WTC11 (cell line): ENCODE data around the gene RAB18. TPM values are rescaled to one million over a fixed set of nuclear protein-coding genes. Genes with fewer than 3 reads are reported as not detected.

Experiments used
- ATAC-seq: fragments of 200-7000 bp; cut with Tn5 transposase; 2 replicates; pipeline ENCODE4 v1.10.0; 2021; ENCODE audit warnings: mild to moderate bottlenecking, moderate library complexity
- Bru-seq: library from RNA; stranded (reverse); fragments of 400-500 nt; gene quantifications from one replicate; lab custom pipeline; 2021; lab: Mats Ljungman, UMichigan
- CTCF ChIA-PET: fragments of 300-600 bp; sonication (Branson Sonifier 250); formaldehyde crosslinking; loops from one replicate; lab custom pipeline; 2021; ENCODE audit warnings: antibody characterized with exemption; lab: Charles Lee
- POLR2A ChIA-PET: fragments of 350-600 bp; sonication (Branson Sonifier 250); formaldehyde crosslinking; loops from one replicate; lab custom pipeline; 2021; ENCODE audit warnings: antibody characterized with exemption; lab: Charles Lee
- DNase-seq: peaks from one replicate; pipeline ENCODE4 v3.0.0; 2021; ENCODE audit warnings: low spot score
- H3K27ac Mint-ChIP-seq: 2 replicates; pipeline ENCODE4 v1.8.0; 2021; ENCODE audit warnings: mixed read lengths
- H3K27me3 Mint-ChIP-seq: 2 replicates; pipeline ENCODE4 v1.8.0; 2021; ENCODE audit warnings: low read depth, mild to moderate bottlenecking, moderate library complexity, mixed read lengths
- H3K36me3 Mint-ChIP-seq: 2 replicates; pipeline ENCODE4 v1.8.0; 2021; ENCODE audit warnings: mixed read lengths
- H3K4me1 Mint-ChIP-seq: 2 replicates; pipeline ENCODE4 v1.8.0; 2022; ENCODE audit warnings: mixed read lengths
- H3K4me3 Mint-ChIP-seq: 2 replicates; pipeline ENCODE4 v1.8.0; 2021; ENCODE audit warnings: mild to moderate bottlenecking, moderate library complexity, mixed read lengths
- H3K9me3 Mint-ChIP-seq: 2 replicates; pipeline ENCODE4 v1.8.0; 2021; ENCODE audit warnings: mixed read lengths
- AFF4 ChIP-seq: sonication (generic); formaldehyde crosslinking; IDR thresholded peaks from 2 replicates; pipeline ENCODE4 v1.8.1; 2023; ENCODE audit warnings: mild to moderate bottlenecking, missing genetic modification reagents, borderline replicate concordance
- ATF2 ChIP-seq: sonication (generic); formaldehyde crosslinking; IDR thresholded peaks from 2 replicates; pipeline ENCODE4 v1.8.1; 2022; ENCODE audit warnings: low read depth, missing genetic modification reagents, borderline replicate concordance
- ELF4 ChIP-seq: sonication (generic); formaldehyde crosslinking; IDR thresholded peaks from 2 replicates; pipeline ENCODE4 v1.8.1; 2022; ENCODE audit warnings: low read depth, mild to moderate bottlenecking, moderate library complexity, missing genetic modification reagents
- FOXK1 ChIP-seq: sonication (generic); formaldehyde crosslinking; IDR thresholded peaks from 2 replicates; pipeline ENCODE4 v1.8.0; 2022; ENCODE audit warnings: mild to moderate bottlenecking, moderate library complexity, missing genetic modification reagents
- GABPB1 ChIP-seq: sonication (generic); formaldehyde crosslinking; IDR thresholded peaks from 2 replicates; pipeline ENCODE4 v1.8.1; 2023; ENCODE audit warnings: mild to moderate bottlenecking, missing genetic modification reagents
- MXD4 ChIP-seq: fragments of 250-450 bp; sonication (Bioruptor Pico); IDR thresholded peaks from 2 replicates; pipeline ENCODE4 v1.8.0; 2021; ENCODE audit warnings: mild to moderate bottlenecking, moderate library complexity, borderline replicate concordance
- MYBL2 ChIP-seq: sonication (generic); formaldehyde crosslinking; IDR thresholded peaks from 2 replicates; pipeline ENCODE4 v1.8.1; 2023; ENCODE audit warnings: mild to moderate bottlenecking, moderate library complexity, missing genetic modification reagents
- NFATC4 ChIP-seq: fragments of 250-450 bp; sonication (Bioruptor Pico); IDR thresholded peaks from 2 replicates; pipeline ENCODE4 v1.9.0; 2021; ENCODE audit warnings: mild to moderate bottlenecking
- RELA ChIP-seq: sonication (generic); formaldehyde crosslinking; IDR thresholded peaks from 2 replicates; pipeline ENCODE4 v1.8.1; 2022; ENCODE audit warnings: missing genetic modification reagents, mild to moderate bottlenecking, borderline replicate concordance
- TCF7 ChIP-seq: sonication (generic); formaldehyde crosslinking; IDR thresholded peaks from 2 replicates; pipeline ENCODE4 v1.8.0; 2022; ENCODE audit warnings: mild to moderate bottlenecking, low read depth, missing genetic modification reagents, moderate library complexity
- TEAD4 ChIP-seq: sonication (generic); formaldehyde crosslinking; IDR thresholded peaks from 2 replicates; pipeline ENCODE4 v1.8.0; 2022; ENCODE audit warnings: mild to moderate bottlenecking, missing genetic modification reagents
- USF1 ChIP-seq: sonication (generic); formaldehyde crosslinking; IDR thresholded peaks from 2 replicates; pipeline ENCODE4 v1.8.0; 2022; ENCODE audit warnings: mild to moderate bottlenecking, missing genetic modification reagents
- ZNF416 ChIP-seq: fragments of 250-450 bp; sonication (Bioruptor Pico); IDR thresholded peaks from 2 replicates; pipeline ENCODE4 v1.9.0; 2021; ENCODE audit warnings: mild to moderate bottlenecking, inconsistent platforms
- ZNF512 ChIP-seq: sonication (generic); formaldehyde crosslinking; IDR thresholded peaks from 2 replicates; pipeline ENCODE4 v1.8.1; 2022; ENCODE audit warnings: missing genetic modification reagents, borderline replicate concordance
- long read RNA-seq, 3 experiments: library from RNA in 1 of 3; library from capped mRNA in 1 of 3; library from polyadenylated mRNA in 1 of 3; unstranded in 2 of 3; stranded (forward) in 1 of 3; transcript quantifications; one replicate each; pipeline ENCODE4 v2.0.0, GENCODE V29; 2021
- total RNA-seq: library from RNA; stranded (reverse); gene quantifications from 3 replicates; pipeline ENCODE4 v1.2.3, GENCODE V29; 2021
- TF ChIP-seq, protein P1 (sequence below): sonication (generic); formaldehyde crosslinking; IDR thresholded peaks from 2 replicates; pipeline ENCODE4 v1.8.0; 2023; ENCODE audit warnings: missing genetic modification reagents, mild to moderate bottlenecking, borderline replicate concordance
- TF ChIP-seq, protein P2 (sequence below): sonication (generic); formaldehyde crosslinking; conservative IDR thresholded peaks from 2 replicates; pipeline ENCODE4 v1.8.1; 2023; ENCODE audit warnings: mild to moderate bottlenecking, low read depth, missing genetic modification reagents, moderate library complexity

Gene RAB18
- total RNA-seq = 61.1 to 71.4 TPM (median 65.7 TPM) in 3 replicates
- percentile 89 among the genes with signal in this experiment for Bru-seq, nascent RNA
- long read RNA-seq, experiment 1, full-length matches to known transcripts = 225 of 242 reads
- long read RNA-seq, experiment 1, partial matches to known transcripts = 6 of 242 reads
- long read RNA-seq, experiment 1, other reads (novel, unspliced or antisense) = 11 of 242 reads
- long read RNA-seq, experiment 2, full-length matches to known transcripts = 57 of 84 reads
- long read RNA-seq, experiment 2, partial matches to known transcripts = 23 of 84 reads
- long read RNA-seq, experiment 2, other reads (novel, unspliced or antisense) = 4 of 84 reads
- long read RNA-seq, experiment 3, full-length matches to known transcripts = 323 of 340 reads
- long read RNA-seq, experiment 3, partial matches to known transcripts = 5 of 340 reads
- long read RNA-seq, experiment 3, other reads (novel, unspliced or antisense) = 12 of 340 reads

DNA sequence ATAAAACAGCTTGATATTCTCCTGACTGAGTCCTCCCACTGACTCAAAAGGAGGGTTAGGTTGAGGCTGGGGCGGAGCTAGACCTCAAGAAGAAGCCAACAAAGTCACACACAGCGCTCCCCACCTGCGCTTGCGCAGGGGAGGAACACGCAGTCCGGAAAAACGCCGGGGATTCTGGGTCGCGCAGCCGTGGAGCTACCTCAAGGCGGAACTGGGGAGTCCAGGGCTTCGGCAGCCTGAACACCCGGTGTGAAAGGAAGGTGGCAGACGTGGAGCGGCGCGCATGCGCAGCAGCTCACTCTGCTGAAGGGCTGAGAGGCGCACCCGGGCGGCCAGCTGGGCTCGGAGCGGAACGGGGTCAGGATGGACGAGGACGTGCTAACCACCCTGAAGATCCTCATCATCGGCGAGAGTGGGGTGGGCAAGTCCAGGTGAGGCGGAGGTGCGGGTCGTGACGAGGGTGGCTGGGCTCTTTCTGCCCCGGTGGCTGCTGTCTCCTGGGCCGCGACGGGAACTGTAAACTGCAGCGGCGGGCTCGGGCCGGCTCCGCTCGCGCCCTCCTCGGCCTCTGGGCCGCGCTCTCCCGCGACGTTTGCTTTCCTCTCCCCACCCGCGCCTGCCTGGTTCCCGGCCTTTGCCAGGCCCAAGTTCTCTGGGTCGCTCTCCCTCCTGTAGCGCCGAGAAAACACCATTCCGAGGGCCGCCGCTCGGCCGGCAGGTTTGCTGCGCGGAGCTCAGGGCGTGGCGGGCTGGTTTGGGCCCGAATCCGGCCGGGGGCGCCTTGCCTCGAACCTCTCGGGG, at the start of gene RAB18:
Gene RAB18 (plus strand): TSS at position 298 of the 801 bp plus-strand sequence. CDS start 66 bp downstream, at position 364.
- Mint-ChIP-seq H3K4me3 (peak within 1 kb of the TSS; percentile 97), H3K36me3 (no peaks in the 10 kb centered on the region), H3K27ac (peak within 1 kb of the TSS; percentile 94), H3K9me3 (no peaks in the 10 kb centered on the region; the same call in 1 of the 2 replicates), H3K27me3 (peaks cover 17% of the 10 kb centered on the region), H3K4me1 (peaks cover 19% of the 10 kb centered on the region)
- DNase-seq (peak; percentile 94), ATAC-seq (peak; percentile 98)
- CTCF ChIA-PET = interaction anchor here (0.7 to 1.5 kb wide), 4 partner anchors 16 to 58 kb away, joined by 3 to 4 read pairs (median 4); no protein-coding TSS in a partner anchor
- POLR2A ChIA-PET = interaction anchor here (0.8 to 1.5 kb wide), 5 partner anchors 16 to 262 kb away, joined by 3 to 5 read pairs (median 3); no protein-coding TSS in a partner anchor
- no peak for TF ChIP-seq USF1 (CRISPR knock-in tag)
- TF ChIP-seq TCF7 = no peak
- TF ChIP-seq RELA (CRISPR knock-in tag) = no peak
- TF ChIP-seq AFF4 = no peak
- peak; percentile 67 for TF ChIP-seq GABPB1 (CRISPR knock-in tag)
- no peak for TF ChIP-seq FOXK1 (CRISPR knock-in tag)
- TF ChIP-seq, protein P1, sequence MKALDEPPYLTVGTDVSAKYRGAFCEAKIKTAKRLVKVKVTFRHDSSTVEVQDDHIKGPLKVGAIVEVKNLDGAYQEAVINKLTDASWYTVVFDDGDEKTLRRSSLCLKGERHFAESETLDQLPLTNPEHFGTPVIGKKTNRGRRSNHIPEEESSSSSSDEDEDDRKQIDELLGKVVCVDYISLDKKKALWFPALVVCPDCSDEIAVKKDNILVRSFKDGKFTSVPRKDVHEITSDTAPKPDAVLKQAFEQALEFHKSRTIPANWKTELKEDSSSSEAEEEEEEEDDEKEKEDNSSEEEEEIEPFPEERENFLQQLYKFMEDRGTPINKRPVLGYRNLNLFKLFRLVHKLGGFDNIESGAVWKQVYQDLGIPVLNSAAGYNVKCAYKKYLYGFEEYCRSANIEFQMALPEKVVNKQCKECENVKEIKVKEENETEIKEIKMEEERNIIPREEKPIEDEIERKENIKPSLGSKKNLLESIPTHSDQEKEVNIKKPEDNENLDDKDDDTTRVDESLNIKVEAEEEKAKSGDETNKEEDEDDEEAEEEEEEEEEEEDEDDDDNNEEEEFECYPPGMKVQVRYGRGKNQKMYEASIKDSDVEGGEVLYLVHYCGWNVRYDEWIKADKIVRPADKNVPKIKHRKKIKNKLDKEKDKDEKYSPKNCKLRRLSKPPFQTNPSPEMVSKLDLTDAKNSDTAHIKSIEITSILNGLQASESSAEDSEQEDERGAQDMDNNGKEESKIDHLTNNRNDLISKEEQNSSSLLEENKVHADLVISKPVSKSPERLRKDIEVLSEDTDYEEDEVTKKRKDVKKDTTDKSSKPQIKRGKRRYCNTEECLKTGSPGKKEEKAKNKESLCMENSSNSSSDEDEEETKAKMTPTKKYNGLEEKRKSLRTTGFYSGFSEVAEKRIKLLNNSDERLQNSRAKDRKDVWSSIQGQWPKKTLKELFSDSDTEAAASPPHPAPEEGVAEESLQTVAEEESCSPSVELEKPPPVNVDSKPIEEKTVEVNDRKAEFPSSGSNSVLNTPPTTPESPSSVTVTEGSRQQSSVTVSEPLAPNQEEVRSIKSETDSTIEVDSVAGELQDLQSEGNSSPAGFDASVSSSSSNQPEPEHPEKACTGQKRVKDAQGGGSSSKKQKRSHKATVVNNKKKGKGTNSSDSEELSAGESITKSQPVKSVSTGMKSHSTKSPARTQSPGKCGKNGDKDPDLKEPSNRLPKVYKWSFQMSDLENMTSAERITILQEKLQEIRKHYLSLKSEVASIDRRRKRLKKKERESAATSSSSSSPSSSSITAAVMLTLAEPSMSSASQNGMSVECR (CRISPR knock-in tag) = peak; percentile 21; the same call in 1 of the 2 replicates
- no peak for TF ChIP-seq MXD4
- TF ChIP-seq, protein P2, sequence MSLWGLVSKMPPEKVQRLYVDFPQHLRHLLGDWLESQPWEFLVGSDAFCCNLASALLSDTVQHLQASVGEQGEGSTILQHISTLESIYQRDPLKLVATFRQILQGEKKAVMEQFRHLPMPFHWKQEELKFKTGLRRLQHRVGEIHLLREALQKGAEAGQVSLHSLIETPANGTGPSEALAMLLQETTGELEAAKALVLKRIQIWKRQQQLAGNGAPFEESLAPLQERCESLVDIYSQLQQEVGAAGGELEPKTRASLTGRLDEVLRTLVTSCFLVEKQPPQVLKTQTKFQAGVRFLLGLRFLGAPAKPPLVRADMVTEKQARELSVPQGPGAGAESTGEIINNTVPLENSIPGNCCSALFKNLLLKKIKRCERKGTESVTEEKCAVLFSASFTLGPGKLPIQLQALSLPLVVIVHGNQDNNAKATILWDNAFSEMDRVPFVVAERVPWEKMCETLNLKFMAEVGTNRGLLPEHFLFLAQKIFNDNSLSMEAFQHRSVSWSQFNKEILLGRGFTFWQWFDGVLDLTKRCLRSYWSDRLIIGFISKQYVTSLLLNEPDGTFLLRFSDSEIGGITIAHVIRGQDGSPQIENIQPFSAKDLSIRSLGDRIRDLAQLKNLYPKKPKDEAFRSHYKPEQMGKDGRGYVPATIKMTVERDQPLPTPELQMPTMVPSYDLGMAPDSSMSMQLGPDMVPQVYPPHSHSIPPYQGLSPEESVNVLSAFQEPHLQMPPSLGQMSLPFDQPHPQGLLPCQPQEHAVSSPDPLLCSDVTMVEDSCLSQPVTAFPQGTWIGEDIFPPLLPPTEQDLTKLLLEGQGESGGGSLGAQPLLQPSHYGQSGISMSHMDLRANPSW (CRISPR knock-in tag) = no peak
- no peak for TF ChIP-seq ELF4
- no peak for TF ChIP-seq ZNF512 (CRISPR knock-in tag)
- TF ChIP-seq ZNF416 = no peak
- TF ChIP-seq TEAD4 = no peak
- no peak for TF ChIP-seq NFATC4 (CRISPR knock-in tag)
- no peak for TF ChIP-seq MYBL2 (CRISPR knock-in tag)
- TF ChIP-seq ATF2 = no peak
